ENCODE measurements around the gene CLDN9. TPM values are rescaled to one million over a fixed set of nuclear protein-coding genes. Genes with fewer than 3 reads are reported as not detected.

The CLDN9 gene
- polyA plus RNA-seq, 6 donors from 2014 or later, result not detected

Other genes starting within 250 kb of the CLDN9 start
- gene ELOB, start 235.6 kb upstream of the CLDN9 start, polyA plus RNA-seq (ENCODE audit: low read depth in 6 of 6), result 100 to 1,000 TPM; 159 to 241 (median 203) TPM
- not detected for gene PRSS33, start 225.4 kb upstream of the CLDN9 start, polyA plus RNA-seq (ENCODE audit: low read depth in 6 of 6)
- not detected for gene PRSS41, start 214.5 kb upstream of the CLDN9 start, polyA plus RNA-seq (ENCODE audit: low read depth in 6 of 6)
- 1 to 10 TPM in 4 of 6 donors, under 1 TPM in 1, not detected in 1; 0.51 to 4.4 (median 1.9) TPM for gene PRSS21, start 195.7 kb upstream of the CLDN9 start, polyA plus RNA-seq (ENCODE audit: low read depth in 6 of 6)
- not detected for gene ZG16B, start 182.6 kb upstream of the CLDN9 start, polyA plus RNA-seq (ENCODE audit: low read depth in 6 of 6)
- gene PRSS22, start 154.8 kb upstream of the CLDN9 start, polyA plus RNA-seq (ENCODE audit: low read depth in 6 of 6), result not detected
- gene FLYWCH2, start 129.7 kb upstream of the CLDN9 start, polyA plus RNA-seq (ENCODE audit: low read depth in 6 of 6), result 10 to 100 TPM; 15.6 to 22.6 (median 18.9) TPM
- 10 to 100 TPM in 3 of 6 donors, 1 to 10 TPM in 3; 6.3 to 13.4 (median 9.5) TPM for gene FLYWCH1, start 101.0 kb upstream of the CLDN9 start, polyA plus RNA-seq (ENCODE audit: low read depth in 6 of 6)
- 1 to 10 TPM in 3 of 6 donors, under 1 TPM in 2, not detected in 1; 0.25 to 4.4 (median 1.2) TPM for gene KREMEN2, start 48.6 kb upstream of the CLDN9 start, polyA plus RNA-seq (ENCODE audit: low read depth in 6 of 6)
- gene PAQR4, start 43.6 kb upstream of the CLDN9 start, polyA plus RNA-seq (ENCODE audit: low read depth in 6 of 6), result 1 to 10 TPM in 3 of 6 donors, under 1 TPM in 2, not detected in 1; 0.43 to 1.3 (median 1.1) TPM
- under 1 TPM in 4 of 6 donors, not detected in 2; 0.45 to 0.88 (median 0.62) TPM for gene PKMYT1, start 32.5 kb upstream of the CLDN9 start, polyA plus RNA-seq (ENCODE audit: low read depth in 6 of 6)
- gene CLDN6, start 5.3 kb downstream of the CLDN9 start, polyA plus RNA-seq (ENCODE audit: low read depth in 6 of 6), result not detected
- not detected for gene TNFRSF12A, start 7.4 kb downstream of the CLDN9 start, polyA plus RNA-seq (ENCODE audit: low read depth in 6 of 6)
- 10 to 100 TPM in 5 of 6 donors, 1 to 10 TPM in 1; 7.6 to 21.4 (median 15.4) TPM for gene HCFC1R1, start 11.0 kb downstream of the CLDN9 start, polyA plus RNA-seq (ENCODE audit: low read depth in 6 of 6)
- 10 to 100 TPM; 35.7 to 75.7 (median 48.3) TPM for gene THOC6, start 11.1 kb downstream of the CLDN9 start, polyA plus RNA-seq (ENCODE audit: low read depth in 6 of 6)
- gene BICDL2, start 24.0 kb downstream of the CLDN9 start, polyA plus RNA-seq (ENCODE audit: low read depth in 6 of 6), result not detected
- under 1 TPM in 2 of 6 donors, not detected in 4; 0.29 to 0.55 TPM for gene MMP25, start 33.6 kb downstream of the CLDN9 start, polyA plus RNA-seq (ENCODE audit: low read depth in 6 of 6)
- gene IL32, start 52.7 kb downstream of the CLDN9 start, polyA plus RNA-seq (ENCODE audit: low read depth in 6 of 6), result 10 to 100 TPM in 2 of 6 donors, 1 to 10 TPM in 4; 3.0 to 15.0 (median 6.2) TPM
- not detected for gene ZSCAN10, start 86.4 kb downstream of the CLDN9 start, polyA plus RNA-seq (ENCODE audit: low read depth in 6 of 6)
- gene ZNF205, start 99.7 kb downstream of the CLDN9 start, polyA plus RNA-seq (ENCODE audit: low read depth in 6 of 6), result under 1 TPM in 1 of 6 donors, not detected in 5; 0.47 TPM
- gene ZNF213, start 122.1 kb downstream of the CLDN9 start, polyA plus RNA-seq (ENCODE audit: low read depth in 6 of 6), result 1 to 10 TPM in 4 of 6 donors, under 1 TPM in 1, not detected in 1; 0.38 to 2.7 (median 1.6) TPM
- not detected for gene OR1F1, start 175.3 kb downstream of the CLDN9 start, polyA plus RNA-seq (ENCODE audit: low read depth in 6 of 6)
- 10 to 100 TPM in 4 of 6 donors, 1 to 10 TPM in 2; 5.4 to 13.8 (median 11.0) TPM for gene ZNF200, start 222.2 kb downstream of the CLDN9 start, polyA plus RNA-seq (ENCODE audit: low read depth in 6 of 6)
- under 1 TPM in 1 of 6 donors, not detected in 5; 0.25 TPM for gene MEFV, start 243.7 kb downstream of the CLDN9 start, polyA plus RNA-seq (ENCODE audit: low read depth in 6 of 6)

All from naive B cell (primary cell).